Activated CD4-positive, alpha-beta T cell treated with anti-CD3 and anti-CD28 coated beads, Interleukin-2, amount 50 U/mL, for 1 hour (primary cell): ENCODE measurements around the gene HNF4A.

Source experiments
- DNase-seq: peaks from one replicate; pipeline ENCODE4 v3.0.0-alpha.2; 2020

Gene HNF4A

DNA sequence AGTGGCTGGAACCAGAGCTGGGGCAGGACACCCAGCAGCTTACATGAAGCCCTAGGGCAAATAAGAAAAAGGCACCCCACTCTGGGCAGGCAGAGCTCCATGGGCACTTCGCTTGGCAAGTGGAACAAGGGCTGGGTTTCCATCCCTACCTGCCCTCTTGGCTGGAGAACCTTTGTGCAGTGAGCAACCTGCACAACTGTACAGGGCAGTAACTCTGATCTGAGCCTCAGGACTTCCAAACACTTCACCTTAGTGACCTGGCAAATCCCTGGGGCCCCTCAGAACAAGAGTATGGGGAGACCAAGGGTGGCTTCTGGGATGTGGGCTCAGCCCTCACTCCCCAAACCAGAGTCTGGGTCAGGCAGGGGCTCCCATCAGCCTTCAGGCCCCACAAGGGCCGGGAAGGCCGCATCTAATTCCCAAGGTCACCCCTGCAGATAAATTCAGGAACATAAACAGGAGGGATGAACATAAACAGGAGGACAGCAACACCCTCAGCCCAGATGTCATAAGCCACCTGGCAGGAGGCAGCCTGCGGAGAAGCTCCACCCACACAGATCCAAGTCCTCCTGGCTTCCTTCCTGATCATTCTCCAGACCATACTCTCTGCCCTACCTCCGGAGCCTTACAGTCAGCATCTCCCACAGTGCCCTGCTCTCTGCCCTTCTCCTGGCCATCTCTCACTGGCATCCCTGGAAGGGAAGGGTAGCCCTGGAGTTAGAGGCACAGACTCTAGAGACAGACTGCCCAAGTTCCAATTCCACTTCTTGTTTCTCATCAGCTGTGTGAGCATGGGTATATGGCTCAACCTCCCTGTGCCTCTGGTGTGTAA is 37.5 kb downstream of the HNF4A start:
- no peak for DNase-seq

DNA sequence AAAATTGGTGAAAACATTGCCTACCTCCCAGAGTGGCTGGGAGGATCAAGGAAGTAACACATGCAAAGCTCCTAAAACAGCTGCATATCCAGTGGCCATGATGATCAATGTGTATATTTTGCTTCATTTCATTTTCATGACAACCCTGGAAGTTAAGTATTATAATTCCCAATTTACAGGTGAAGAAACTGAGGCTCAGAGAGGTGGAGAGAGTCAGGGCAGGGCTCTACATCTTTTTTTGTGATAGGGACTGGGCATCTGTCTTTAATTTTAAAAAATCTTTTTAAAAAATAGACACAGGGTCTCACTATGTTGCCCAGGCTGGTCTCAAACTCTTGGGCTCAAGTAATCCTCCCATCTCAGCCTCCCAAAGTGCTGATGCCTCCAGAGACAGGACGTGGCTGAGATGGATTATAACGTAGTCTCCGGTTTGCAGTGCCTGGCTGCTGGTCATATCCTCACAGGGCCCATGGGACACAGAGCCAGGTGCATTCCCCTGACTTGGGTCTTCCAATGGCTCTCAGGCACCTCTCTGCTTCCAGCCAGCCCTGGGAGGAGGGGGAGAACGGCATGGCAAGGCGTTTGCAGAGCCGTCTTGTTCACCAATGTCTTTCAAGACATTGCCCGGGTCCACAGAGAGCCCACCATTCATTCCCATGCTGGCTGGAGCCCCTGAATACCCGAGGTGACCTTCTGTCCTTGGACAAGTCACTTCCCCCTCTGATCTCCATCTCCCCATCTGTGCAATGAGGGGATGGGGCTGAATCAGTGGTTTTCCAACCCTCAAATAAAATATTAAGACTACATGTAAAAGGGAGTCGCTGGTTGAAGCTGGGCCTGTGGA is 38.3 kb downstream of the HNF4A start:
- no peak for DNase-seq

DNA sequence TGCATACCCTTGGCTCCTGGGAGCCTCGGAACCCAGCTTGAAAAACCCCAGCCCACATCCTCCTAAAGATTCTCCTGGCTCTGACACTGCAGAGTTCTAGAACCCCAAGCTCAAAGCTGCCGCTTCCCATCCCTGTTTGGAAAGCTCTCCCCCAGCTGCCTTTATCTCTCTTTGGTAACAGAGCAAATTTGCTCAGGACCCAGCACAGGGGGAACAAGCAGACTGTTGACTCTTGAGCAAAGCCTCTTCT is 38.9 kb downstream of the HNF4A start:
- DNase-seq = no peak

DNA sequence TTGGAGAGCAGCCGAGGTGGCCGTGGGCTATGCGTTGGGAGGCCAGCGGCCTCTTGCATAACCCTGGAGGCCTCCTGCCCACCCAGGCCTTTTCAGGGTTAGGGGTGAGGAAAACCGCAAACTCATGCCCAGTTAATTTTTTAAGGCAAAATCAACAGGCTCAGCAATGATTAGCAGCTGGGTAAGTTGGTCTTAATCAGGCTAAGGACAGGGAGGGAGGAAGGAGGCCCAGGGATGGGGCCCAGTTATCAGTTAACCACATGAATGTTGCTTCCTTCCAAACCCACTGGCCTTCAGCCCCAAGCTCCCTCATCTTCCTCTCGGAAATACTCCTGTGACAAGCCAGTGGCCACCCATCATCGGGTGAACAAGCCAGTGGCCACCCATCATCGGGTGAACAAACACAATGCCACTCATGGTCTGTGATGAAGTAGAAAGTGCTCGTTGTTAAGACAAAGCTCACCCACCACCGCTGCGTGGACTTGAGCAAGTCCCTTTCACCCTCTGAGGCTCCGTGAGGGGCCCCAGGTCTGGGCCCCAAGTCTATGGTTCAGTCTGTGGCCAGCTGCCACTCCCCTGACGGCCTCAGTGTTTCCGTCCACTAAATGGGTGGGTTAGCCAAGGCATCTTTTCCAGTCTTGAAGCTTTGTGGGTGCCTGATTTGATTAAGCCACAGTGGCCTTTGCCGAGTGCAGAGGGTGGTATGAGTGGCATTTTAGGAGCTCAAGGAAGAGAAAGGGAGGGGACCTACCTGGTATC is 39.4 kb downstream of the HNF4A start:
- no peak for DNase-seq

DNA sequence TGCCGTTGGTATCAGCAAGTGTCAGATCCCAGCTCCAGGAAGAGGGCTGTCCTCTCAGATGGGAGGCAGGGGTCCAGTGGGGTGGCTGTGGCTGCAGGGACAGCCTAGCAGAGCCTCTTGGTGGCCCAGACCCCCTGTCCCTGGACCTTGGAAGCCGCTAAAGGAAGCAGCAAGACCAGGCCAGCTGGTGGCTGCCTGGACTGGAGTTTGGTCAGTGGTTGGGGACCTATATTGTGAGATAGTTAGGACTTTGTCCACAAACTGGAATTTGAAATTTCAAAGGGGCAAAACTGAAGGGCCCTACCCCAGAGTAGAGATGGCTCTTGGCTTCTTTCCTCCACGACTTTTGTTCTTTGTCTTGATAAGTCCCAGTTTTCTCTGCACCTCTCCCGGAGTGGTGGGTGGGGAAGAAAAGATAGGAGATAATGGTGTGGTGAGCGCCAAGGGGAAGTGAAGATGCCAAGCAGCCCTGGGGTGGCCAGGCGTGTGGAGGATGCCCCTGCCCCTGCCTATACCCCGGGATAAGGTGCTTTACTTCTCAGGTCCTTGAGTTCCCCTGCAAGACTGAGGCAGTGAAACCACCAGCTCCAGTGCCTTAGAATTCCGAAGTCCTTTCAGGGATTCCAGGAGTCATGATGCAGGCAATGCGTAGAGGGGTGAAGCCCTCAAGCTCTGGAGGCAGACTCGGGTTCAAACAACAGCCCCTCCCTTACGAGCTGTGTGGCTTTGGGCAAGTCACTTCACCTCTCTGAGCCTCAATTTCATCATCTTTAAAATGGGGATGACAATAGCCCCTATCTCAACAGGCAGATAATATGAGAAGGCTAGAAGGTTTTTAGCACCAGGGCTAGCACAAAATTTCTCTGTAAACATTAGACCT is 40.2 kb downstream of the HNF4A start:
- DNase-seq = no peak

DNA sequence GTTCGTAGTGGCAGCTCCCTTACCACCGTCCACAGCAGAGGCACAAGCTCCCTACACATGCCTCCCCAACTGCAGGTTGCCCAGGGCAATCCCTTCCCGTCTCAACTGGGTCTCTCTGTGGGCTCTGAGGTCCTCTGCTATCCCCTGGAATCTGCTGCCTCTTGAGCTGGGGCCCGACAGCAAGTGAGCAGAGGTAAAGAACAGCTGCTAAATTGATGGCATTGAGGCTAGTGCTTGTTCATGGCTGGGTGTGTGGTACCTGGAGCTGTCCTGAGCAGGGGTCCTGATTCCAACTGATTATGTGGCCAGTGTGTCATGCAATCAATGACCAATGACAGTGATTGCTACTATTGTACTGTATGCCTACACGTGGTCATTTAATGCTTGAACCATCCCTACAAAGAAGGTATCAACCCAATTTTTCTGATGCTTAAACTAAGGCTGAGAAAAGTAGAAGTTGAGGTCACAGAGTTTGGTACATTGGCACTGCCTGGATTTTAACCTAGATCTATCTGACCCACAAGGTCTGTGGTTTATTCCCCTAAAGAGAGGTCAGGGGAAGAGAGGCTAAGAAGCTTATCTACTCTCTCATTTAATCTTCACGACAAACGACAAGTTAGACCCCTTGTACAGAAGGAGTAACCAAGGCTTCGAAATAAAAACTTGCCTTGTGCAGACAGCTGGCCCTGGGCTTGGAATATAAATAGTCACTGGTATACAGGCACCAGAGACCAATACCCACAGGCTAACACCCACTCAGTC is 41.1 kb downstream of the HNF4A start:
- no peak for DNase-seq

DNA sequence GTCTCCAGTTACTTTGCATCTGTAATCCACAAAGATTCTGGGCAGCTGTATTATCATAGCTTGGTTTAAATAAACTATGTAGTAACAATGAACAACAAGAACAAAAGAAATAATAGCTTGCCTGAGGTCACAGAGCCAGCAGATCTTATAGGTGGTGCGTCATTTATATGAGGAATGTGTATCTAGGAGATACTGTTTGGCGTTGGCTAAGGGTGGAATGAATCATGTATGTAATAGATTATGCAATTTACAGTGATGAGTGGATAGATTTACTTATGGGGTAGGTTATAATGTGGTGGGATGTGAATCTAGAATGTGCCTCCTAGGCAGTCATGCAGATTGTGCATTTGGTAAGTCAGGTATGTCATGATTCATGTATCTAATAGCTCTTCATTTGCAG is 42.8 kb downstream of the HNF4A start:
- DNase-seq = no peak

DNA sequence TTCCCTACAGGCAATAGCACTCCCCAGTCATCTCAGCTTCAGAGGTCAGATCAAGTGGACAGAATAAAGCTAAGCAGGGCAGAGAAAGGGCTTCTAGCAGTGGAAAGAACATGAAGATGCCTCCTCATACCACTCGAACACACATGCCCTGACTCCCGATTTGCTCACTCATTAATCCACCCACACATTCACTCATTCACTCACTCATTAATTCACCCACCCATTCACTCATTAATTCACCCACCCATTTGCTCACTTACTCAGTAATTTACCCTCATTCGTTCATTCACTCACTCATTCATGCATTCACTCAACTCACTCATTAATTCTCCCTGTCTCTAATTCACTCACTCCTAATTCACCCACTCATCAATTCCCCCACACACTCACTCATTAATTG is 43.9 kb downstream of the HNF4A start:
- DNase-seq = no peak

DNA sequence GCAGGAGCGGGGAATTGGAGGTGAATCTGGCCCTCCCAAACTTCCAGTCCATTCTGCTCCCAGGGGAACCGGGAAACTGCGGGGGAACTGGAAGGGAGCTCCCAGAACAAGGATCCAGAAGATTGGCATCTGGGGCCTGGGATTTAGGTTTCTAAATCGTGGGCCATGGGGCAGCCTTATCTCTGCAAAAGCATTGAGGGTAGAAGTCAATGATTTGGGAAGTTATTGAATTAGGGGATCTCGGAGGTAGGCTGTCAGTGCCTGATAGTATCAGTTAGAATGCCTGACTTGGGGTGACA is 45.1 kb downstream of the HNF4A start:
- DNase-seq = no peak

DNA sequence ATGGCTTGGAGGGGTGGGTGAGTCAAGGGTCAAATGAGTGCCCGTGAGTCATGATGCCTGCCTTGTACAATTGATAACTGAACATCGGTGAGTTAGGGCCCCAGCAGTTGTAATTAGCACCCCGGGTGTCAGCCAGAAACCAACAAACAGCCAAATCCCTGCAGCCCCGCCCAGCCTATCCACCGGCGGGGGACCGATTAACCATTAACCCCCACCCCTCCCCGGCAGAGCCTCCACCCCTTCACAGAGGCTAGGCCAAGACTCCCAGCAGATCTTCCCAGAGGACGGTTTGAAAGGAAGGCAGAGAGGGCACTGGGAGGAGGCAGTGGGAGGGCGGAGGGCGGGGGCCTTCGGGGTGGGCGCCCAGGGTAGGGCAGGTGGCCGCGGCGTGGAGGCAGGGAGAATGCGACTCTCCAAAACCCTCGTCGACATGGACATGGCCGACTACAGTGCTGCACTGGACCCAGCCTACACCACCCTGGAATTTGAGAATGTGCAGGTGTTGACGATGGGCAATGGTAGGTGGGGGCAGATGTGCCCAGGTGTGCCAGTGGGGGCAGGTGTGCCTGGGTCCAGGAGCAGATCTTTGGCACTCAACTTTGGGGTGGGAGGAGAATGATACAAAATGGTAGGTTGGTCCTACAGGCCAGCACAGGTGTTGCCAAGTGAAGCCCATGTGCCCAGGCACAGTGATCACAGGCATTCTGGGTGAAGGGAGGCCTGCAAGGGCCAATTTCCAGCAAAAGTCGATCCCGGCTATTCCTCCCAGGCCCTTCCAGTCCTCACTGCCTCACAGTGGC is 45.7 kb downstream of the HNF4A start:
- no peak for DNase-seq

DNA sequence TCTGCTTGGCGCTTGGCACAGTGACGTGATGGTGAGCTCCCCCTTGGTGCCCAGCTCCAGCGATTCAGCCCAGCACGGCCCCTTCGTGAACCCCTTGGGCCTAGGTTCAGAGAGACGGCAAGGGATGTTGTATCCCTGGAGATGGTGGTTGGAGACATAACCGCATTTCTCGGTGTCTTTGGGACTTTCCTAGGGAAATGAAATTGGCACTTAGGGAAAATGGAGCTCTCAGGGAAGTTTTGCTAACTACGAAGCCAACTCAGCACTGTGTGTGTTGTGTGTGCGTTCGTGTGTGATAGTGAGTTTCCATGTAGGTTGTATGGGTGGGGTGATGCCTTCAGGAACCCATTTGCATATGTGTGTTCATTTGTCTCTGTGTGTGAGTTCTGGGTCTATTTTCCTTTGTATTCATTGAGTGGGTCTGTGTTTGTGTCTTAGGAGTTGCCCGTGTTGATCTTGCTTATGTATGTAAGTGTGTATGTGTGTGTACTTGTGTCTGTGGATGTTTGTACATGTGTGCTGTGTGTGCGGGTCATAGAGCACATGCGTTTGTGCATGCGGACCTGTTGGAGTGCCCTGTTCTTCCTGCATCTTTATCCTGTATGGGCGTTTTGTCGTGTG is 46.4 kb downstream of the HNF4A start:
- no peak for DNase-seq

DNA sequence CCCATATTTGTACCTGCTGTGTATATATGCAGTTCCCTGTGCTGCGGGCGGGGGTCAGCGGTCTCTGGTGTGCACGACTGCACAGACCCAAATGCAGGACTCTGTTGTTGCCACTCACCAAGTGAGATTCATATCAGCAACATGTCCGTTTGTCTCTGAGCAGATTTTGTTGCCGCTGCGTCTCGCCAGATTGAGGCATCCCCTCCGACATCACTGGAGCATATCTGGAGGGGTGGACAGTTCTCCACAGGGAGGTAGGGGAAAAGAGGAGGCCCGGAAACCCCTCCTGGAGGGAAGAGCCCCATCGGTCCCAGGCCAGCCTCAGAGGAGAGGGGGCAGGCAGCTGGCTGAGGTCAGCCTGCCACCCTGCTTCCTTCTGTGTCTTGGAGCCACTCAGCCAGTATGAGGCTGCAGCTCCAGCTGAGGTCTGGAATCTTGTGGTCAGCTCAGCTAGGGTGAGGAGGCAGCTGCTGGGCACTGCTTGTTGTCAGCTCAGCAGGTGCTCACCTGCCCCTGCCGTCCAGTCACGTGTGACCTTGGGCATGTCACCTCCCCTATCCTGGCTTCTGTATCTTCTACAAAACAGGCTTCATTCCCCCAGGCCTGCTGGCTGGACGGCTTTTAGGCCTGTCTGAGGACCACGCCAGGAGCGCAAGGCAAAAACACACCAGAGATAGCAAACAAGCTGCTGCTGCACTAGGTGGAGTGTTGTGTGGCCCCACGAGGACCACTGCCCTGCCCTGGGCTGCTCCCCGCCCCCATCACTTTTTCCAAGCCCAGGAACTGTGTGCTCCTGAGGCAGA is 47.1 kb downstream of the HNF4A start:
- no peak for DNase-seq

DNA sequence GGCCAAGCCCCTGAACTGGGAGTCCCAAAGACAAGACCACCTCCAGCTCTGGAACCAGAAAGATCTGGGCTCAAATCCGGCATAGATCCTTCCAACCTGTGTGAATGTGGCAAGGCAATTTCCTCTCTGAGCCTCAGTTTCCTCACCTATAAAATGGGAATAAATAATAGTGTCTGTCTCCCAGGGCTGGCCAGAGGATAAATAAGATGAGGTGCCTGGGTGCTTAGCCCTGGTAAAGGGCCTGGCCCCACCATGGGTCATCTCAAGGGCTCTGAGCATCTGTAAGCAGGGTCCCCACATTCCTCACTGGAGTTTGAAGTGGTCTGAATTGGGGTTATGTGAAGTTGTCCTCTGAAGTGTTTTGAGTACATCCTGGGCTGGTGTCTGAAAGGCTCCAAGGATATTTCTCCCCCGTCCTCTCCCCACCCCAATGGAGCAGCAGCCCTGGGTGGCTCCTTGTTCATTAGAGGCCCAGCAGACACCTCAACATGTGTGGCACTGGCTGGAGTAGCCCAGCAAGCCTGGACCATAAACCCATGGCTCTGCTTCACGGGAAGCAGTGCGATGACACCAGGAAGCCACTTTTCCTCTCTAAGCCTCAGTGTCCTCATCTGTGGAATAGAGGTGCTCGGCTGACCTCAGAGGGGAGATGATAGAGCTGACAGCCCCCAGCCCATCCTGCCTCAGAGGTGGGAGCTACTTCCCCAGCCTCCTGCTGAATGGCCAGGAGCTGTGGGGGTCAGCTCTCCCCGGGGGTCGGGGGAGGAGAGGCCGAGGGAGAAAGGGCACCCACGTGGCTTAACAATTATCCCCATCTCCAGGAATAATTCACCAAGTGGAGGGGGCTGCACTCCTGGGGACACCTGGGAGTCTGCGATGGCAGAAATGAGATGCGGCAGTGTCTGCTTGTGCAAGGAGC is 48.0 kb downstream of the HNF4A start:
- no peak for DNase-seq

DNA sequence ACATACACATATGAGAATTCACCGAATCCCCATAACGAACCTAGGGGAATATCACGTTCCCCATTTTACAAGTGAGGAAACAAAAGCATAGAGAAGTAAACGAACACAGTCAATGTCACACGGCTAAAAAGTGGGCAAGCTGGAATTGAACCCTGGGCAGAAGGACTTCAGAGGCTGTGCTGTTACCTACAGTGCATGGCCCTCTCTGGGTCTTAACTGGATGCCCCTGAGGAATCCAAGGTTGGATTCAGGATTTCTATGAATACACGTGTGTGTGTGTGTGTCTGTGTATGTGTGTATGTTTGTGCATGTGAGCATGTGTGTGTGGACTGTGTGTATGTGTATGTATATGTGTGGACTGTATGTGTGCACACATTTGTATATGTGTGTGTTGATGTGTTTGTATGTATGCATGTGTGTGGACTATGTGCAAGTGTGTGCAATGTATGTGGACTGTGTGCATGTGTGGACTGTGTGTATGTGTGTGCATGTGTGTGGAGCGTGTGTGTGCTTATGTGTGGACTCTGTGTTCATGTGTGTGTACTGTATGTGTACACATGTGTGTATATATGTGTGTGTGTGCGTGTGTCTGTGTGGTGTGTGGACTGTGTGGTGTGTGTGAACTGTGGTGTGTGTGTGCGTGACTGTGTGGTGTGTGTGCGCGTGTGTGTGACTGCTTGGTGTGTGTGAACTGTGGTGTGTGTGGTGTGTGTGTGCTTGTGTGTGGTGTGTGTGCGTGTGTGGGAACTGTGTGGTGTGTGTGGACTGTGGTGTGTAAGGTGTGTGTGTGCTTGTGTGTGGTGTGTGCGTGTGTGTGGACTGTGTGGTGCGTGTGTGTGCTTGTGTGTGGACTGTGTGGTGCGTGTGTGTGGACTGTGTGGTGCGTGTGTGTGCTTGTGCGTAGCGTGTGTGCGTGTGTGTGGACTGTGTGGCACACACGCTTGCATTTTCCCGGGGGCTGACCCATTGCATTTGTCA is 49.0 kb downstream of the HNF4A start:
- DNase-seq = no peak

DNA sequence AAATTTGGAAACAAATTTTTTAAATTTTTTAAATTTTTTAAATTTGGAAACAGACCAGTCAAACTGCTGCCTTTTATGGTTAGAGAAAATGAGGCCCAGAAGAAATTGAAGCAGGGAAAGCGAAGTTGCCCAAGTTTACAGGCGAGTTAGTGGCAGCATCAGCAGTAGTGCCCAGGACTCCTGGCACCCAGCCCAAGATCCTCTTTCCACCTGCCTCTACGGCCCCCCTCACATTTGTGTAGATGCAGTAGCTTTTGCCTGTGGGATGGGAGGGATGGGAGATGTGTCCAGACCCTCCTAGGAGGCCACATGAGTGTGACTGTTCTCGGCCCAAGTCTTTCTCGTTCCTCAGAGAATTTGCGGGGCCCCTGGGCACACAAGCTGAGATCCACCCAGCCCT is 49.8 kb downstream of the HNF4A start:
- no peak for DNase-seq

DNA sequence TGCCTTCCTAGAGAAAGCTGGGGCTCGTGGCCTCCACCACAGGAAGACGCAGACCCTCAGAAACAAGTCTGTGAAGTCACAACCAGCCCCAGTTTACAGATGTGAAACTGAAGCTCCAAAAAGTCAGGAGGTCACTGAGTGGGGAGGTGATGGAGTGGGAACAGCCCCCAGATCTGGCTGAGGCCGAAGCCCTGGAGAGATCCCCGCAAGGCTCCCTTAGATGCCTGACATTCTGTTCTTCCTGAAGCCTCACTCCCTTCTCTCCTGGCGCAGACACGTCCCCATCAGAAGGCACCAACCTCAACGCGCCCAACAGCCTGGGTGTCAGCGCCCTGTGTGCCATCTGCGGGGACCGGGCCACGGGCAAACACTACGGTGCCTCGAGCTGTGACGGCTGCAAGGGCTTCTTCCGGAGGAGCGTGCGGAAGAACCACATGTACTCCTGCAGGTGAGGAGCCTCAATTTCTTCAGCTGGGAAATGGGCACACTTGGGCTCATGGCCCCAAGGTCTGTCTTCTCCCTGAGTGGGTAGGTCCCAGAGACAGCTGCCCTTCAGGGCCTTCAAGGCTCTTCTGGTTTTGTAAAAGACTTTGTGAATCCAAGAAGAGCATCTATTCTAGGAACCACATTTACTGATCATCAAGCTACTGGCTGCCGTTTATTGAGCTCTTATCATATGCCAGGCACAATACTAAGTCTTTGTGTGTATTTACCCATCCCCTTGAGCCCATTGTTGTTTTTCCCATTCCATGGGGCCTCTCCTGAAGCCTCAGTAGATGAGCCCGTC is 50.5 kb downstream of the HNF4A start:
- no peak for DNase-seq
